ENCODE data around the gene PPP2R5A. TPM values are rescaled to one million over a fixed set of nuclear protein-coding genes. Genes with fewer than 3 reads are reported as not detected.

Gene PPP2R5A
- total RNA-seq, 4 donors from 2014 or later = 43.2 to 88.9 (median 59.5) TPM

- TF ChIP-seq EP300 (IDR thresholded peaks at IDR 0.05) (no peak), POLR2A (IDR thresholded peaks at IDR 0.05) (no peak), CTCF (IDR thresholded peaks at IDR 0.05) (no peak), POLR2AphosphoS5 (IDR thresholded peaks at IDR 0.05) (no peak)
- Histone ChIP-seq H3K27ac (no peak overlapping the region), H3K36me3 (peaks cover 3 to 68% of the 10 kb centered on the region in 2 donors), H3K4me1 (peaks cover 0 to 9% (median 0%) of the 10 kb centered on the region in 3 donors), H3K9me3 (no peaks in the 10 kb centered on the region), H3K27me3 (no peaks in the 10 kb centered on the region), H3K4me3 (no peak overlapping the region)
- WGBS, 2 donors (ENCODE audit: low coverage in 1 of 2) = 92 to 100% methylated on average over 1 to 3 of the region's 4 CpGs
- ATAC-seq = no peak
These were observed 59.7 kb downstream of the PPP2R5A start for GRCh38 chr1:212344905-212345304.

- no peak for TF ChIP-seq POLR2A (IDR thresholded peaks at IDR 0.05)
- TF ChIP-seq CTCF (IDR thresholded peaks at IDR 0.05) = no peak
- no peak for TF ChIP-seq EP300 (IDR thresholded peaks at IDR 0.05)
- no peak for TF ChIP-seq POLR2AphosphoS5 (IDR thresholded peaks at IDR 0.05)
- 56 to 82% methylated on average over 1 of the region's 1 CpG for WGBS, 2 donors (ENCODE audit: low coverage in 1 of 2)
- H3K4me3 ChIP-seq = no peak overlapping the region
- H3K27ac ChIP-seq = no peak overlapping the region
- no peaks in the 10 kb centered on the region for H3K9me3 ChIP-seq
- H3K27me3 ChIP-seq = no peaks in the 10 kb centered on the region
- H3K36me3 ChIP-seq = peaks cover 0 to 83% of the 10 kb centered on the region in 2 donors
- no peak for ATAC-seq
- peaks cover 0 to 9% (median 0%) of the 10 kb centered on the region in 3 donors for H3K4me1 ChIP-seq
These were observed 61.4 kb downstream of the PPP2R5A start for GRCh38 chr1:212346601-212347000.

- Histone ChIP-seq H3K9me3 (no peaks in the 10 kb centered on the region), H3K4me3 (no peak overlapping the region), H3K4me1 (peaks cover 0 to 4% (median 0%) of the 10 kb centered on the region in 3 donors), H3K36me3 (peaks cover 0 to 85% of the 10 kb centered on the region in 2 donors), H3K27me3 (no peaks in the 10 kb centered on the region), H3K27ac (no peak overlapping the region)
- no peak for TF ChIP-seq CTCF (IDR thresholded peaks at IDR 0.05)
- TF ChIP-seq POLR2A (IDR thresholded peaks at IDR 0.05) = no peak
- no peak for TF ChIP-seq POLR2AphosphoS5 (IDR thresholded peaks at IDR 0.05)
- TF ChIP-seq EP300 (IDR thresholded peaks at IDR 0.05) = no peak
- WGBS, 2 donors (ENCODE audit: low coverage in 1 of 2) = 74 to 86% methylated on average over 8 to 10 of the region's 10 CpGs
- no peak for ATAC-seq
These were observed 66.6 kb downstream of the PPP2R5A start for GRCh38 chr1:212351588-212352362.

- ATAC-seq = no peak
- 92 to 100% methylated on average over 1 to 2 of the region's 2 CpGs for WGBS, 2 donors (ENCODE audit: low coverage in 1 of 2)
- peaks cover 0 to 86% of the 10 kb centered on the region in 2 donors for H3K36me3 ChIP-seq
These were observed 68.0 kb downstream of the PPP2R5A start for GRCh38 chr1:212353181-212353580.

More at GRCh38 chr1:212353181-212353580, 68.0 kb downstream of the PPP2R5A start:
- no peak for TF ChIP-seq POLR2AphosphoS5 (IDR thresholded peaks at IDR 0.05)
- no peak for TF ChIP-seq POLR2A (IDR thresholded peaks at IDR 0.05)
- TF ChIP-seq EP300 (IDR thresholded peaks at IDR 0.05) = no peak
- TF ChIP-seq CTCF (IDR thresholded peaks at IDR 0.05) = no peak
- Histone ChIP-seq H3K27me3 (no peaks in the 10 kb centered on the region), H3K4me1 (no peaks in the 10 kb centered on the region), H3K27ac (no peak overlapping the region), H3K4me3 (no peak overlapping the region), H3K9me3 (no peaks in the 10 kb centered on the region)
